Activated gamma-delta T cell treated with Interleukin-2 at 50 U/mL for 16 hours (primary cell): Measurements from ENCODE around the gene ABCC6.
"Not testable (repeated sequence)": the region's sequence is repeated elsewhere in the genome, so short reads cannot be mapped to it uniquely, and the experiment has no call there.

Experiments used
- DNase-seq: peaks from one replicate; pipeline ENCODE4 v3.0.0-alpha.2; 2020

Gene ABCC6

DNA sequence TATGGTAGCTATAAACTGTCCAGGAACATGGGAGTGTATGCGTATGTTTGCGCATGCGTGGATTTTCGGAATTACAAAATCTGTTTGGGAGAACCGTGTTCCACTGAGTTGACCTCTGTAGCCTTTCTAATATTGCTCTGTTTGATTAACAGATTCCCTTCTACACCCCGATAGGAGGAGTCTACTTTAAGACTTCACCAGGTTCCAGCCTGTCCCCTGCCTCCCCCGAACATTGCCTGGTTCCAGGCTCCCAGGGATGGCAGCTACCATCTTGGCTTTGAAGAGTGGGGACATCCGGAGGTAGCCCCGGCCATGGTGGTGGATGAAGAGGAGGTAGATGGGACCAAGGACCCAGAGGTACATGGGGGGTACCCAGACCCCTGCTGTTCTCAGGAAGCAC lies 1.9 kb downstream of the ABCC6 start:
- DNase-seq = not testable (repeated sequence)

- not testable (repeated sequence) for DNase-seq
Measured at GRCh38 chr16:16220449-16220848, 2.8 kb downstream of the ABCC6 start.

DNA sequence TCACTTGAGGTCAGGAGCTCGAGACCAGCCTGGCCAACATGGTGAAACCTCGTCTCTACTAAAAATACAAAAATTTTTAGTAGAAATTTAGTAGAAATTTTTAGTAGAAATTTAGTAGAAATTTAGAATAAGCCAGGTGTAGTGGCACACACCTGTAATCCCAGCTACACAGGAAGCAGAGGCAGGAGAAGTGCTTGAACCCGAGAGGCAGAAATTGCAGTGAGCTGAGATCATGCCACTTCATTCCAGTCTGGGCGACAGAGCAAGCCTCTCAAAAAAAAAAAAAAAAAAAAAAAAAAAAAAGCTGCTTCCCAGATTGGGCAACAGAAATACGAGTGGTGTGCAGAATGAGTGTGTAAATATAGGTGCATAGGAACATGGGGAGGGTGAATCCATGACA lies 4.5 kb downstream of the ABCC6 start:
- not testable (repeated sequence) for DNase-seq

GRCh38 chr16:16218349-16218748 lies 4.9 kb downstream of the ABCC6 start:
- DNase-seq = not testable (repeated sequence)

DNA sequence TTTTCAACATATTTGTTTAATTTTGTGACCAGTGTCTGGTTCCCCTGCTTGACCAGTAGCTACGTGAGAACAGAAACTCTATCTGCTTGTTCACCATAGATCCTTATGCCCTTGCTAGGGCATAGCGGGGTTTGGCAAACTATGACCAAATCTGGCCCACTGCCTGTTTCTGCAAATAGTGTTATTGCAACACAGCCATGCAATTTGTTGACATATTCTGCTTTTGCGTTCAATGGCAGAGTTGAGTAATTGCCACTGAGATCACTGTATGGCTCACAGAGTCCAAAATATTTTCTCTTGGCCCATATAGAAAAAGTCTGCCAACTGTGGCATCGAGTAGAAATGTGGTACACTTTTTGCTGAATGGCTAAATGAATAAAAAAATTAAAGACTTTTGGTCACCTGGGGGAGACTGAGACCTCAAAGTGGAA lies 9.4 kb downstream of the ABCC6 start:
- DNase-seq = not testable (repeated sequence)

- DNase-seq = not testable (repeated sequence)
Measured at GRCh38 chr16:16211404-16211803, 11.9 kb downstream of the ABCC6 start.

DNA sequence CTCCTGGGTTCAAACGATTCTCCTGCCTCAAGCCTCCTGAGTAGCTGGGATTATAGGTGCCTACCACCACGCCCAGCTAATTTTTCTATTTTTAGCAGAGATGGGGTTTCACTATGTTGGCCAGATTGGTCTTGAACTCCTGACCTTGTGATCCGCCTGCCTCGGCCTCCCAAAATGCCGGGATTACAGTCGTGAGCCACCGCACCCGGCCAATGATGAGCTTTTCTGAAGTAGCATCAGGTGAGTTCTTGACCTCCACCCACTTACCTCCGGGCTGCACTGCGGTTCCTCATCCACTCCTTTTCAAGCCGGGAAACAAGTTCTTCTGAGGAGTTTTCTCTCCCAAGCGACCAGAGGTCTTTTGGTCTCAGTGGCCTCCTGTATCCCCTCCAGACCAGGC lies 14.8 kb downstream of the ABCC6 start:
- DNase-seq = not testable (repeated sequence)

GRCh38 chr16:16207787-16208334 lies 15.4 kb downstream of the ABCC6 start:
- DNase-seq = not testable (repeated sequence)

DNA sequence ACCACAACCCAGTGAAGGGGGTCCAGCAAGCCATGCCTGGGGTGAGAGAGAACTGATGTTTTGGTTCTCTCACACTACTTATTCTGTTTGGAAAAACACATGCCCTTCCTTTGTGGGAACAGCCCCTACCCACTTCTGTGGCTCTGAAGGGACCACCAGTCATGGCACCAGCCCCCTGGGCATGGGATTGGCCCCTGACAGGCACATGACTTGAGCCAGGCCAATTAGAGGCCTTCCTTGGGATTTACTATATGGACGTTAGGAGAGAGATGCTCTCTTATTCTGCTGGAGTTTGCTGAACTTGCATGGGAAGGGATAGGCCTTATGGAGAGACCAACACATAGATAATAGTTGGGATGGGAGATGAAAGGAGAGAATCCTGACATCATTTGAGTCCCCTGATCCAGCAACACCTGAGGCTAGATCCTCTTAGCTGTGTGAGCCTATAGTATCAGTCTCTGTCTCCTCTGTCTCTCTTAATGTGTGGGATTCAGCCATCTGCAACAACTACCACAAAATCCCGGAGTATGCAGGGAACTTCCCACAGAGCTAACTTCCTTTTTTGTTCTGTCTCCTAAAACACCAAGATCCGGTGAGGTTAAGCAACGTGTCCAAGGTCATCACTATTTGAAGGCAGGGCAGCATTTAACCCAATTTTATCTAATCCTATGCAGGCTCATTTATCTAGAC lies 16.1 kb downstream of the ABCC6 start:
- DNase-seq = not testable (repeated sequence)

DNA sequence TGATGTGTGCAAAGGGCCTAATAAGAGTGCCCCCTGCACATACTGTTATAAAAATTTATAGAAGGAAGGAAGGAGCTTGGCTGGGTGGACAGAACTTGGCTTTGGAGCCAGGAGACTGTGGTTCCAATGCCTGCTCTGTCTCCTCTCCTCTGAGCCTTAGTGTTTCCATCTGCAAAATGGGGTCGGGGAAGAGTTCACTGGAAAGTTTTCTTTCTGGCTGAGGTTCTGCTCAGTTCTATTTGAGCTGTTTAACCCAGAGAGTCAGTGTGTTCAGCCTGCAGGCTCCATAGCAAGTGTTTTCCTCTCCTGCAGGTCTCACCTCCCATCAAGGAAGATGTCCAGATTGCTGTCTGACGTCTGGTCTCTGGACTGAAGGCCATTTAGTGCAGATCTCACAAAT lies 17.4 kb downstream of the ABCC6 start:
- DNase-seq = not testable (repeated sequence)

GRCh38 chr16:16204552-16204951 lies 18.7 kb downstream of the ABCC6 start:
- not testable (repeated sequence) for DNase-seq

GRCh38 chr16:16203494-16203893 lies 19.8 kb downstream of the ABCC6 start:
- not testable (repeated sequence) for DNase-seq

GRCh38 chr16:16202400-16203143 lies 20.7 kb downstream of the ABCC6 start:
- peak; percentile 10 for DNase-seq

- not testable (repeated sequence) for DNase-seq
Measured at GRCh38 chr16:16201880-16202279, 21.4 kb downstream of the ABCC6 start.

DNA sequence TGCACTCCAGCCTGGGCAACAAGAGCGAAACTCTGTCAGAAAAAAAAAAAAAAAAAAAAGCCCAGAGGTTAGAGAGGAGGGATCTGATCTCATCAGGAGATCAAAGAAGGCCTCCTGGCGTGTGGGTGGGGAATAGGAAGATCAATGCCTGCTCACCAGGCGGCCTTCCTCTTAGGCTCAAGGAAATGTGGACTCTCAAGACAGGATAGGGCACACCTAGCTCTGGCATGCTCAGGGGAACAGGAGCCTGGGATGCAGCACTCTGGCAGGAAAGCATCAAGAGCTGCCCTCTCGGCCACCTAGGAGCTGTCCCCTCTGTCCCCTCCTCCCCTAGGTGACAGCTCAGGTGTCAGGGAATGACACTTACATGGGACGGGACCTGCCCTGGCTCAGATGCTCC lies 22.9 kb downstream of the ABCC6 start:
- DNase-seq = not testable (repeated sequence)

DNA sequence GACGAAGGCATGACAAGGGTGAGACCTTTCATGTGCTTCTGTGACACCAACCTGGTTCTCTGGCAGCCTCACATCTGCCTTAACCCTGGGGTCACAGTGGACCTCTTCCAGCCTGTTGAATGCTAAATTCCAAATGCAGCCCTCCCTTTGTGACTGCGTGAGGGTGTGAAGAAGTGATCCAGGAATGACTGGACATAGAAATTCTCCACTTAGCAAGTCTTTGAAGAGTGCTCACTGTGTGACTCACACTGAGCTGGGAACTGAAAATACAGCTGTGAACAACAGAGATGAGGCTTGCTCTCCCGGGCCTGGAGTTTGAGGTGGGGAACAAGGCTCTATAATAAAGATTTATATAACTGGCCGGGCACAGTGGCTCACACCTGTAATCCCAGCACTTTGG lies 23.9 kb downstream of the ABCC6 start:
- not testable (repeated sequence) for DNase-seq

DNA sequence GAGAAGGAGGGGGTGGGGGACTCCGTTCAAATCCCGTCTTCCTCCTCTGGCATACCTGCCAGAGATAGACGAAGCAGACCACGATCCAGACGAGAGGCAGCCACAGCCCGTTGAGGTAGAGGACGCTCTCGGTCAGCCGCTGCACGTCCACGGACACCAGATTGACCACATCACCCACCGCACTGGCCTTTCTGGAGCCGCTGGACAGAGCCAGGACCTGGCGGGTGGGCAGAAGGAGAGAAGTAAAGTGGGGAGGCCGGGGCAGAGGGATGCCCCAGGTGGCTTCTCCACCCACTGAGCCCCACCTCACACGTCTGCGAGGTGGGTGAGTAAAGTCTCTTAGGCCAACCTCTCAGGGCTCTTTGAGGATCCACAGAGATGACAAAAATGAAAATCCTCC lies 25.3 kb downstream of the ABCC6 start:
- no peak for DNase-seq

- DNase-seq = no peak
Measured at GRCh38 chr16:16197331-16197730, 26.0 kb downstream of the ABCC6 start.

DNA sequence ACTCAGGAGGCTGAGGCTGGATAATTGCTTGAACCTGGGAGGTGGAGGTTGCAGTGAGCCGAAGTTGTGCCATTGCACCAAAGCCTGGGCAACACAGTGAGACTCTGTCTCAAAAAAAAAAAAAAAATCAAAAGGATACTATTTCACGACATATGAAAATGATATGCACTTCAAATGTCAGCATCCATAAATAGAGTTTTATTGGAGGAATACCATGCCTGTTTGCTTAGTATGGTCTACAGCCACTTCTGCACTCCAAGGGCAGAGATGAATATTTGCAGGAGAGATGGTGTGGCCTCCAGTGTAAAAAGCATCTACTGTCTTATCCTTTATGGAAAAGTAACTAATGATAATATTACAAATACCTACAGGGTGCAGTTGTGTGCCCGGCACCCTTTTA lies 27.2 kb downstream of the ABCC6 start:
- DNase-seq = no peak

DNA sequence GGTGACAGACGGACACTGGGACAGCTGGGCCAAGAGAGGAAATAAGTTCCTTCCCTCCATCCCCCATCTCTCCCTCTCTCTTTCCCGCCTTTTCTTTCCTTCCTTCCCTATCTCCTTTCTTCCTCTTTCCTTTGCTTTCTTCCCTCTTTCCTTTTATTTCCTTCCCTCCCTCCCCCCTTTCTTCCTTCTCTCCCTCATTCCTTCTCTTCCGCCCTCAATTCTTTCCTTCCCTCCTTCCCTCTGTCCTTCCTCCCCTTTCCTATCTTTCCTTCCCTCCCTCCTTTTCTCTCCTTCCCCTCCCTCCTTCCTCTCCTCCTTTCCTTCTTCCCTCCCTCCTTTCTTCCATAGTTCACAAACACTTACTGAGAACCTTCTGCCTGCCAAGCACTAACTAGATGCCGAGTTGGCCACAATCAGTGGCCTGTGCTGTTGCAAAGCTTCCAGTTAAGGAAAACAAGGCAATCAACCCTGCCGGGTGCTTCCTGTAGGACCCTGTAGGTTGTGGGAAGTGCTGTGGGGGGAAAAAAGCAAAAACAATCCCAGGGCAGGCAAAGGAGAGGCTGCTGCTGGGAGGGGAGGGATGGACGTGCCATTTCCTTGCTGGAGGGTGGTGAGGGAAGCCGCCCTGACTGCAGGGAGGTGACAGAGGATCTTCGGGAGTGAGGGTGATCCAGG lies 31.7 kb downstream of the ABCC6 start:
- no peak for DNase-seq

GRCh38 chr16:16190966-16191365 lies 32.3 kb downstream of the ABCC6 start:
- DNase-seq = not testable (repeated sequence)

GRCh38 chr16:16190546-16190945 lies 32.7 kb downstream of the ABCC6 start:
- no peak for DNase-seq

DNA sequence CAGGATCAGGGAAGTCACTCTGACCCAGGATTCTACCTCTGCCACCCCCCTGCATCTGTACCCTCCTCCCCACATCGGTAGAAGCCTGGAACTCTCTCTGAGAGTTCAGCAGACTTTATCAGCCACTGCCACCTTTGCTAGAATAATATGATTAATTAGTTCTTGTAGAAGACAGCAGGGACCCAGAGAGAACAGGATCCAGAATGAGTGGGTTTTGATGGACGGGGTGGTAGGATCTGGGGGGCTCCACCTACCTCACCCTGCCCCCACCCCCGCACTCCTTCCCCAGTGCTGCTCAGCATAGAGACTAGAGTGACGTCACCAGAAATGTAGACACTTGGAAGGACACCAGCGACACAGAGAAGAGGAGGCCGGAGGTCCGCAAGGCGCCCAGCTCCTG lies 33.5 kb downstream of the ABCC6 start:
- DNase-seq = no peak
